ENCODE results near the gene NFKBIA.

Gene NFKBIA

GRCh38 chr14:35400648-35401421 lies 3.7 kb downstream of the NFKBIA start:
- TF ChIP-seq CTCF (conservative IDR thresholded peaks at IDR 0.05) = no peak
- no peak for TF ChIP-seq ZFX (IDR thresholded peaks at IDR 0.05)
- peak overlapping the region; percentile 52 for H3K27ac ChIP-seq

GRCh38 chr14:35399083-35399937 lies 5.2 kb downstream of the NFKBIA start:
- TF ChIP-seq ZFX (IDR thresholded peaks at IDR 0.05) (no peak), CTCF (conservative IDR thresholded peaks at IDR 0.05) (no peak)
- H3K27ac ChIP-seq = peak overlapping the region; percentile 90

GRCh38 chr14:35398071-35398584 lies 6.4 kb downstream of the NFKBIA start:
- TF ChIP-seq ZFX (IDR thresholded peaks at IDR 0.05) (no peak), CTCF (conservative IDR thresholded peaks at IDR 0.05) (no peak)
- H3K27ac ChIP-seq = peak overlapping the region; percentile 90

GRCh38 chr14:35396610-35397009 lies 7.9 kb downstream of the NFKBIA start:
- H3K27ac ChIP-seq = peak overlapping the region; percentile 90

GRCh38 chr14:35395283-35395682 lies 9.3 kb downstream of the NFKBIA start:
- TF ChIP-seq ZFX (IDR thresholded peaks at IDR 0.05) (no peak), CTCF (conservative IDR thresholded peaks at IDR 0.05) (no peak)
- no peak overlapping the region for H3K27ac ChIP-seq

GRCh38 chr14:35394326-35395013 lies 10.1 kb downstream of the NFKBIA start:
- no peak overlapping the region for H3K27ac ChIP-seq

More at GRCh38 chr14:35394326-35395013, 10.1 kb downstream of the NFKBIA start:
- TF ChIP-seq ZFX (IDR thresholded peaks at IDR 0.05) = no peak
- no peak for TF ChIP-seq CTCF (conservative IDR thresholded peaks at IDR 0.05)

Data from C4-2B (cell line).